MM.1S (cell line): ENCODE measurements around the gene HRAS.

Experiments
- DNase-seq: peaks from one replicate; pipeline ENCODE4 v3.0.0-alpha.2; 2015
- H2AFZ ChIP-seq: fragments of 300-600 bp; sonication (generic); 2 replicates; pipeline ENCODE4 v1.6.0; 2016; ENCODE audit warnings: antibody characterized with exemption, low read length
- H3F3A ChIP-seq: fragments of 300-600 bp; sonication (generic); 2 replicates; pipeline ENCODE4 v1.6.1; 2016; ENCODE audit warnings: mild to moderate bottlenecking, antibody characterized with exemption, low read length, moderate library complexity, mixed read lengths; ENCODE audit not compliant: insufficient read depth
- H3K27ac ChIP-seq: fragments of 300-600 bp; sonication (generic); 2 replicates; pipeline ENCODE4 v1.5.1; 2016; ENCODE audit warnings: mild to moderate bottlenecking, low read length
- H3K27me3 ChIP-seq: fragments of 300-600 bp; sonication (generic); replicated peaks from 2 replicates; pipeline ENCODE4 v1.6.0; 2016; ENCODE audit warnings: low read length; ENCODE audit not compliant: insufficient read depth
- H3K36me3 ChIP-seq: fragments of 300-600 bp; sonication (generic); replicated peaks from 2 replicates; pipeline ENCODE4 v1.6.1; 2016; ENCODE audit warnings: mild to moderate bottlenecking, low read length, mixed read lengths; ENCODE audit not compliant: insufficient read depth
- H3K4me1 ChIP-seq: fragments of 300-600 bp; sonication (generic); 2 replicates; pipeline ENCODE4 v1.6.1; 2016; ENCODE audit warnings: low read length, mixed read lengths
- H3K4me2 ChIP-seq: fragments of 300-600 bp; sonication (generic); 2 replicates; pipeline ENCODE4 v1.6.0; 2016; ENCODE audit warnings: low read depth, low read length
- H3K4me3 ChIP-seq: fragments of 300-600 bp; sonication (generic); 2 replicates; pipeline ENCODE4 v1.5.1; 2016; ENCODE audit warnings: low read length, mixed read lengths
- H3K79me2 ChIP-seq: fragments of 300-600 bp; sonication (generic); 2 replicates; pipeline ENCODE4 v1.6.1; 2016; ENCODE audit warnings: mixed run types, low read length, mixed read lengths
- H3K9ac ChIP-seq: fragments of 300-600 bp; sonication (generic); 2 replicates; pipeline ENCODE4 v1.6.1; 2016; ENCODE audit warnings: low read length, mixed read lengths
- H3K9me2 ChIP-seq: fragments of 300-600 bp; sonication (generic); replicated peaks from 2 replicates; pipeline ENCODE4 v1.6.1; 2016; ENCODE audit warnings: mild to moderate bottlenecking, low read length, mixed read lengths; ENCODE audit not compliant: insufficient read depth
- H3K9me3 ChIP-seq: fragments of 300-600 bp; sonication (generic); replicated peaks from 2 replicates; pipeline ENCODE4 v1.6.1; 2016; ENCODE audit warnings: mild to moderate bottlenecking, low read length, mixed read lengths; ENCODE audit not compliant: insufficient read depth
- H4K20me1 ChIP-seq: fragments of 300-600 bp; sonication (generic); 2 replicates; pipeline ENCODE4 v1.6.1; 2016; ENCODE audit warnings: mild to moderate bottlenecking, low read length, moderate library complexity, mixed read lengths; ENCODE audit not compliant: insufficient read depth
- CTCF ChIP-seq: fragments of 300-600 bp; sonication (generic); IDR thresholded peaks from 2 replicates; pipeline ENCODE4 v1.5.1; 2016; ENCODE audit warnings: antibody characterized with exemption, low read length, mixed read lengths
- EZH2 ChIP-seq: fragments of 300-600 bp; sonication (generic); optimal IDR thresholded peaks from 2 replicates; pipeline ENCODE3; 2017; ENCODE audit warnings: low read depth, mild to moderate bottlenecking, antibody characterized with exemption, low read length, mixed read lengths
- EZH2phosphoT487 ChIP-seq: fragments of 300-600 bp; sonication (generic); IDR thresholded peaks from 2 replicates; pipeline ENCODE4 v1.6.1; 2018; ENCODE audit warnings: antibody characterized with exemption, low read length

Gene HRAS

GRCh38 chr11:531919-532526 is 3.4 kb downstream of the HRAS start:
- no peaks in the 10 kb centered on the region for H4K20me1 ChIP-seq
- peaks cover 18% of the 10 kb centered on the region for H3K79me2 ChIP-seq
- H3K27ac ChIP-seq = no peak overlapping the region
- DNase-seq = no peak
- H3K4me2 ChIP-seq = no peak overlapping the region
- no peaks in the 10 kb centered on the region for H3K9me3 ChIP-seq
- TF ChIP-seq EZH2 (no peak), EZH2phosphoT487 (no peak), CTCF (no peak)
- peaks cover 15% of the 10 kb centered on the region for H3F3A ChIP-seq
- no peaks in the 10 kb centered on the region for H3K36me3 ChIP-seq
- peaks cover 9% of the 10 kb centered on the region for H3K4me1 ChIP-seq
- no peaks in the 10 kb centered on the region for H3K9me2 ChIP-seq
- H3K4me3 ChIP-seq = no peak overlapping the region
- H3K27me3 ChIP-seq = no peaks in the 10 kb centered on the region
- H3K9ac ChIP-seq = no peak overlapping the region
- no peak overlapping the region for H2AFZ ChIP-seq

GRCh38 chr11:530960-531831 is 4.2 kb downstream of the HRAS start:
- Histone ChIP-seq H3F3A (peaks cover 7% of the 10 kb centered on the region), H2AFZ (no peak overlapping the region), H3K27ac (no peak overlapping the region), H3K4me3 (no peak overlapping the region), H3K27me3 (no peaks in the 10 kb centered on the region), H3K4me1 (peaks cover 3% of the 10 kb centered on the region; the same call in 1 of the 2 replicates), H3K9me3 (no peaks in the 10 kb centered on the region), H3K36me3 (no peaks in the 10 kb centered on the region), H3K9me2 (no peaks in the 10 kb centered on the region), H4K20me1 (no peaks in the 10 kb centered on the region), H3K9ac (no peak overlapping the region), H3K4me2 (no peak overlapping the region), H3K79me2 (peaks cover 18% of the 10 kb centered on the region)
- TF ChIP-seq EZH2 = no peak
- TF ChIP-seq CTCF = no peak
- no peak for TF ChIP-seq EZH2phosphoT487
- no peak for DNase-seq

- no peak overlapping the region for H3K27ac ChIP-seq
- H3K9me2 ChIP-seq = no peaks in the 10 kb centered on the region
- TF ChIP-seq EZH2phosphoT487 (no peak), CTCF (no peak), EZH2 (no peak)
- H3F3A ChIP-seq = peaks cover 3% of the 10 kb centered on the region; the same call in 1 of the 2 replicates
- no peak for DNase-seq
- no peak overlapping the region for H3K9ac ChIP-seq
- H3K9me3 ChIP-seq = no peaks in the 10 kb centered on the region
- H4K20me1 ChIP-seq = no peaks in the 10 kb centered on the region
- H3K4me1 ChIP-seq = peaks cover 3% of the 10 kb centered on the region; the same call in 1 of the 2 replicates
- H3K4me3 ChIP-seq = no peak overlapping the region
- H3K36me3 ChIP-seq = no peaks in the 10 kb centered on the region
- H3K27me3 ChIP-seq = no peaks in the 10 kb centered on the region
- no peak overlapping the region for H2AFZ ChIP-seq
- H3K4me2 ChIP-seq = no peak overlapping the region
- H3K79me2 ChIP-seq = peaks cover 16% of the 10 kb centered on the region
Measured at GRCh38 chr11:529728-530411, 5.5 kb downstream of the HRAS start.
